PFSK-1 (cell line): ENCODE measurements around the gene KHDC4.

Source experiments
- POLR2AphosphoS5 ChIP-seq: IDR thresholded peaks from 2 replicates; pipeline ENCODE4 v1.6.1; 2012; ENCODE audit warnings: low read depth, mild to moderate bottlenecking, control low read depth, low read length, moderate library complexity
- SIN3A ChIP-seq: IDR thresholded peaks from 2 replicates; pipeline ENCODE4 v1.6.1; 2012; ENCODE audit warnings: mild to moderate bottlenecking, low read length, moderate library complexity, borderline replicate concordance; ENCODE audit not compliant: insufficient read depth
- TAF1 ChIP-seq: IDR thresholded peaks from 2 replicates; pipeline ENCODE4 v1.6.1; 2012; ENCODE audit warnings: low read length, control low read depth, borderline replicate concordance; ENCODE audit not compliant: insufficient read depth
- TF ChIP-seq, protein P1 (sequence below), 2 experiments: IDR thresholded peaks; 2 replicates each; pipeline versions ENCODE4 v1.6.1 to v1.8.0; 2011 to 2012; ENCODE audit warnings: low read depth in 2 of 2, low read length in 2 of 2, control low read depth in 1 of 2, inconsistent platforms in 1 of 2, mild to moderate bottlenecking in 1 of 2, moderate library complexity in 1 of 2; ENCODE audit not compliant: insufficient read depth in 1 of 2

DNA sequence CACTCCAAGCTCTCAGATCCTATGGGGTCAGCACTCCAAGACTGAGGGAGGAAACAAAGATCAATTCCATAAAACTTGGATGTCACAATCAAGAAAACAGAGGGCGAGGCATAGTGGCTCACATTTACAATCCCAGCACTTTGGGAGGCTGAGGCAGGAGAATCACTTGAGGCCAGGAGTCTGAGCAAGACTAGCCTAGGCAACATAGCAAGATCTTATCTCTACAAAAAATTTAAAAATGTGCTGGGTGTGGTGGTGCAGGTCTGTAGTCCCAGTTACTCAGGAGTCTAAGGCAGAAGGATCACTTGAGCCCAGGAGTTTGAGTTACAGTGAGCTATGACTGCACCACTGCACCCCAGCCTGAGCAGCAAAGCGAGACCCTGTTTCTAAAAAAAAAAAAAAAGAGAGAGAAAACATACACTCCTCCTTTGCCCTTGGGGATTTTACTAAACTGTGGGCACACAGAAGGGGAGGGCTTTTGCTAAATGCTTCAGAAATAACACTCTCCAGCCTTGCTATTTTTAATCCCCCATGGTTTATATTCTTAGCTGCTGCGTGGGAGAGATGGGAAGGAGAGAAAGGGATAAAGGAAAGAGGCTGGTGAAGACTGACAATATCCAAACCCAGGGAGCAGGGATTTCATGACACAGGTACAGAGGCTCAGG is 26.0 kb upstream of the KHDC4 start:
- no peak for TF ChIP-seq POLR2AphosphoS5
- TF ChIP-seq TAF1: no peak
- TF ChIP-seq, protein P1, sequence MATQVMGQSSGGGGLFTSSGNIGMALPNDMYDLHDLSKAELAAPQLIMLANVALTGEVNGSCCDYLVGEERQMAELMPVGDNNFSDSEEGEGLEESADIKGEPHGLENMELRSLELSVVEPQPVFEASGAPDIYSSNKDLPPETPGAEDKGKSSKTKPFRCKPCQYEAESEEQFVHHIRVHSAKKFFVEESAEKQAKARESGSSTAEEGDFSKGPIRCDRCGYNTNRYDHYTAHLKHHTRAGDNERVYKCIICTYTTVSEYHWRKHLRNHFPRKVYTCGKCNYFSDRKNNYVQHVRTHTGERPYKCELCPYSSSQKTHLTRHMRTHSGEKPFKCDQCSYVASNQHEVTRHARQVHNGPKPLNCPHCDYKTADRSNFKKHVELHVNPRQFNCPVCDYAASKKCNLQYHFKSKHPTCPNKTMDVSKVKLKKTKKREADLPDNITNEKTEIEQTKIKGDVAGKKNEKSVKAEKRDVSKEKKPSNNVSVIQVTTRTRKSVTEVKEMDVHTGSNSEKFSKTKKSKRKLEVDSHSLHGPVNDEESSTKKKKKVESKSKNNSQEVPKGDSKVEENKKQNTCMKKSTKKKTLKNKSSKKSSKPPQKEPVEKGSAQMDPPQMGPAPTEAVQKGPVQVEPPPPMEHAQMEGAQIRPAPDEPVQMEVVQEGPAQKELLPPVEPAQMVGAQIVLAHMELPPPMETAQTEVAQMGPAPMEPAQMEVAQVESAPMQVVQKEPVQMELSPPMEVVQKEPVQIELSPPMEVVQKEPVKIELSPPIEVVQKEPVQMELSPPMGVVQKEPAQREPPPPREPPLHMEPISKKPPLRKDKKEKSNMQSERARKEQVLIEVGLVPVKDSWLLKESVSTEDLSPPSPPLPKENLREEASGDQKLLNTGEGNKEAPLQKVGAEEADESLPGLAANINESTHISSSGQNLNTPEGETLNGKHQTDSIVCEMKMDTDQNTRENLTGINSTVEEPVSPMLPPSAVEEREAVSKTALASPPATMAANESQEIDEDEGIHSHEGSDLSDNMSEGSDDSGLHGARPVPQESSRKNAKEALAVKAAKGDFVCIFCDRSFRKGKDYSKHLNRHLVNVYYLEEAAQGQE (IDR thresholded peaks at IDR 0.05; ENCODE audit: insufficient read depth in 1 of 2, low read depth in 2 of 2, low read length in 2 of 2): no peak
- no peak for TF ChIP-seq SIN3A
